Activated CD4-positive, alpha-beta memory T cell treated with anti-CD3 and anti-CD28 coated beads, Interleukin-2, amount 10 ng/mL, durations not matched to agents 7 days and 5 days (primary cell): Measurements from ENCODE around the gene CPSF3. TPM values are rescaled to one million over a fixed set of nuclear protein-coding genes. Genes with fewer than 3 reads are reported as not detected.

Experiments used
- total RNA-seq, 2 experiments: library from RNA; stranded (reverse); gene quantifications; one replicate each; pipeline ENCODE4 v1.2.3, GENCODE V29; 2021

The CPSF3 gene
- total RNA-seq, 2 experiments from 2014 or later, result 49.7 to 51.7 TPM

Other genes with a start within 250 kb of the CPSF3 start
- under 1 TPM; 0.25 to 0.71 TPM for gene ASAP2, start 216.8 kb upstream of the CPSF3 start, total RNA-seq
- 100 to 1,000 TPM; 112 to 119 TPM for gene ITGB1BP1, start 126 bp upstream of the CPSF3 start, total RNA-seq
- gene IAH1, start 50.9 kb downstream of the CPSF3 start, total RNA-seq, result 10 to 100 TPM; 69.2 to 79.0 TPM
- gene ADAM17, start 132.2 kb downstream of the CPSF3 start, total RNA-seq, result 10 to 100 TPM; 28.9 to 31.0 TPM
- gene YWHAQ, start 207.3 kb downstream of the CPSF3 start, total RNA-seq, result 100 to 1,000 TPM; 335 to 351 TPM